Middle frontal gyrus (tissue), 1 donor: ENCODE measurements around the gene NR2F6.

Experiments
- DNase-seq: peaks from one replicate; pipeline ENCODE4 v3.0.0-alpha.2; 2015; ENCODE audit warnings: low spot score; ENCODE audit errors: extremely low spot score

NR2F6 gene

GRCh38 chr19:17240062-17240752 lies 5.5 kb downstream of the NR2F6 start:
- no peak for DNase-seq

DNA sequence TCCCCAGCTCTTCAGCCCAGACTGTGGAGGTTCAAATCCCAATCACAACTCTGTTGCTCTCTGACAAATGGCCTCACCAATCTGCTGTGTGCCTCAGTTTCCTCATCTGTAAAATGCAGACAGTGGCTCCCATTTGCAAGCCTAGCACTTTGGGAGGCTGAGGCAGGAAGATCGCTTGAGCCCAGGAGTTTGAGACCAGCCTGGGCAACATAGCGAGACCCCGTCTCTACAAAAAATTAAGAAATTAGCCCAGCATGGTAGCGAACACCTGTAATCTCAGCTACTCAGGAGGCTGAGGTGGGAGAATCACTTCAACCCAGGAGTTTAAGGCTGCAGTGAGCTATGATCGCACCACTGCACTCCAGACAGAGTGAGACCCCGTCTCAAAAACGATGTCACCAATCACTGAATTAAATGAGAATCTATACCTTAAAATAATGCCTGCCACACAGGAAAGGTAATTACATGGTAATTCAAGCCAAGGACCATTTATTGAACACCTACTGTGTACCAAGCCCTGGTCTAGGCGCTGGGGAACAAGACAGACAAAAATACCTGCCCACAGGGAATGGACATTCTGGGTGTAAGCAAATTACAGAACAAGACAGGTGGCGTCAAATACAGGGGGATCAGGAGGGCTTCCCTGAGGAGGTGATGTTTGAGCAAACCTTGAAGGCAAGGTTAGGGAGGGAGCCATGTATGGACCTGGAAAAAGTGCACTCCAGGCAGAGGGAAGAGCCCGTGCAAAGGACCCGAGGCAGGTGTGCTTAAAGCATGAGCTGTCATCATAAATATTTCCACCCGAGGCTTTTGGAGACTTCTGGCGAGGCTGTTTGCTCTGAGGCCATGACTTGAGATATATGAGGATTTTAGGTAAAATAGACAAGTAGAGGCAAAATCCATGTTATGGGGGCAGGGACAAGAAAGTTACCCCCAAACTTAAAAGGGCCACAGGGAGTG lies 7.7 kb downstream of the NR2F6 start:
- no peak for DNase-seq

- no peak for DNase-seq
These were observed 8.7 kb downstream of the NR2F6 start for GRCh38 chr19:17236811-17237543.

- no peak for DNase-seq
These were observed 9.5 kb downstream of the NR2F6 start for GRCh38 chr19:17235971-17236777.

- peak; percentile 61 for DNase-seq
These were observed 10.3 kb downstream of the NR2F6 start for GRCh38 chr19:17235300-17235970.

- DNase-seq, result no peak
These were observed 10.8 kb downstream of the NR2F6 start for GRCh38 chr19:17234911-17235299.

GRCh38 chr19:17232258-17232657 lies 13.5 kb downstream of the NR2F6 start:
- DNase-seq, result no peak

DNA sequence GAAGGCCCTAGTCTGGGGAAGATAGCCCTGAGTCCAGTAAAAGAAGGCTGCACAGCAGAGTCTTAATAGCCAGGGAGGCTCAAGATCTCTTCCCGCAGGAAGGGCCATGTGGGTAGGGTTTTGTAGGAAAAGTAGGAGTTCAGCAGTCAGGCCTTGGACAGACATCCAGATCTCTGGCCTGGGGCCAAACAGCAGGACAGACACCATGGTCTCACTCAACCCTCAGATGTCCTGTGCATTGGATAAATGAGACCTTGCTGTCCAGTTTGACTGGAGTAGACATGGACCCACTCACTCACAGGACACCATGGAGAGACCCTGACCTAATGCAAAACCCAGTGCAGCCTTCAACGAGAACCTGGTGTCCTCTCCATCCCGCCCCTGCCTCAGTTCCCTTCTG lies 15.8 kb downstream of the NR2F6 start:
- no peak for DNase-seq

DNA sequence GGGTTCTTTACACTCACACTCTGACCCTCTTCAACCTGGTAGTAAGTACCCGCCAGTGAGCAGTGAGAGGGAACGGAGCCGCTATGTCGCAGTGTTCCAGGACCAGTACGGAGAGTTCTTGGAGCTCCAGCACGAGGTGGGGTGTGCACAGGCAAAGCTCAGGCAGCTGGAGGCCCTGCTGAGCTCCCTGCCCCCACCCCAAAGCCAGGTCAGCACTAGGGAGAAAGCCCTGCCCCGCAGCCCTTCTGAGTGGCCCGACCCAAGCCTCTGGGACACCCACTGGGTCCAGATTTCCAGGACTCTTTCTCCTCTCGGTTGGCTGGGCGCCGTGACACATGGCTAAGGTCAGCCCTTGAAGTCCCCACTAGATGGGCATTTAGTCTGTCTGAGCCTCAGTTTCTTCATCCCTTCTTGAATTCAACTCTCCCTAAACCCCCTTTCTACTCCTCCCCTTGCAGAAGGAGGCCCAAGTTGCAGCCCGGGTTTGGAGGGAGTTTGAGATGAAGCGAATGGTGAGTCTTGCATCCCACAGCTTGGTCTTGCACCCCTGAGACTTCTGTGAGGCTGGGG lies 17.8 kb downstream of the NR2F6 start:
- DNase-seq, result no peak

GRCh38 chr19:17226002-17226933 lies 19.5 kb downstream of the NR2F6 start, which contains the start of gene OCEL1:
OCEL1 (plus strand) TSS chr19:17226226; CDS start chr19:17226248, 22 bp downstream.
- peak; percentile 97 for DNase-seq

DNA sequence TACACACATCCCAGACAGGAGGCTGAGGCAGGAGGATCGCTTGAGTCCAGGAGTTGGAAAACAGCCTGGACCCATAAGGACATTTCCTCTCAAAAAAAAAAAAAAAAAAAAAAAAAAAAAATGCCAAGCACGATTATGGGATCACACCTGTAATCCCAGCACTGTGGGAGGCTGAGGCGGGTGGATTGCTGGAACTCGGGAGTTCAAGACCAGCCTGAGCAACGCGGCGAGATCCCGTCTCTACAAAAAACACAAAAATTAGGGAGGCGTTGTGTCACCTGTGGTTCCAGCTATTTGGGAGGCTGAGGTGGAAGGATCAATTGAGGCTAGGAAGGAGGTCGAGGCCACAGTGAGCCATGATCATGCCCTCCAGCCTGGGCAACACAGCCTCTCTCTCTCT lies 20.7 kb downstream of the NR2F6 start:
- no peak for DNase-seq

DNA sequence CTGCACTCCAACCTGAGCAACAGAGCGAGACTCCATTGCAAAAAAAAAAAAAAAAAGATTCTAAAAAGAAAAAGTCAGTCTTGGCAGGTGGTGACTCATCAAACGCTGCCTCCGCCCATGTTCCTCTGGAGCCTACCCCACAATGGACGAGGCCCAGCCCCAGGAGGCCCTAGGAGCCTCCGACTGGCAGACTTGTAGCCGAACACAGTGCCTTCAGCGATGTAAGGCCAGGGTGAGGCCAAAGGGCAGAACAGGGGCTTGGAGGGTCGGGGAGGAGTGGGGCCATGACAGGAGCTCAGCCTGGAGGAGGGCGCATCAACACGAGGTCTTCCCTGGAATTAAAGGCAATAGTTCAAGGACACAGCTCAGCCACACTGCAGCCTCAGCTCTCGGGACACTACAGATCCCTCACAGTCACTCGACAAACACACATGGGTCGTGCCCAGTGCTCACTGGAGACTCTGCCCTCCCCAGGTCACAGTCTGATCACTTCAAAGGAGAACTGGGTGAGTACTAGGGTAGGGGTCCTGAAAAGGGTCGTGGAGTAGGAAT lies 25.4 kb downstream of the NR2F6 start:
- DNase-seq, result no peak

- no peak for DNase-seq
These were observed 26.4 kb downstream of the NR2F6 start for GRCh38 chr19:17219286-17219685.

DNA sequence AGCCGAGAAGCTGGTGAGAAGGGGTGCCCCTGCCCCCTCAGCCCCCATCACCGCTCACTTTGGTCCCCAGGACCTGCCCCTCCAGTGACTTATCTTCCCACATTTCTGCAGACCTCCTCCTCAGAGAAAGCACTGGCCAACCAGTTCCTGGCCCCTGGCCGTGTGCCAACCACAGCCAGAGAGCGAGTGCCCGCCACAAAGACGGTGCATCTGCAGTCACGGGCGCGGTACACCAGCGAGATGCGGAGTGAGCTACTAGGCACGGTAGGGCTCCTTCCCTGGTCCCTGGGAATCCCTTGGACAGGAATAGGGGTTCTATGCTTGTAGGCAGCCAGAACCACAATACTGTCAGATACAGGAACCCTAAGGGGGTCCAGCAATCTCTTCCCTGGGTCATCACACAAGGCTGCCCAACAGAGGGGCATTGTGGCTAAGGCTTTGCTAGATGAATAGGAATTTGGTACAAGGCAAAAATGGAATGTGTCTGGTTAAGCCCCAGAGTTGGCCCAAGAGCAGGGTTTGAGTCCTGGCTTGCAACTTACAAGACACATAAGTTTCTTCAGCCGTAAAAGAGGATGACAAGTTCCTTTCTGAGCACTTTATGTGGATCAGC lies 29.6 kb downstream of the NR2F6 start:
- DNase-seq, result no peak

DNA sequence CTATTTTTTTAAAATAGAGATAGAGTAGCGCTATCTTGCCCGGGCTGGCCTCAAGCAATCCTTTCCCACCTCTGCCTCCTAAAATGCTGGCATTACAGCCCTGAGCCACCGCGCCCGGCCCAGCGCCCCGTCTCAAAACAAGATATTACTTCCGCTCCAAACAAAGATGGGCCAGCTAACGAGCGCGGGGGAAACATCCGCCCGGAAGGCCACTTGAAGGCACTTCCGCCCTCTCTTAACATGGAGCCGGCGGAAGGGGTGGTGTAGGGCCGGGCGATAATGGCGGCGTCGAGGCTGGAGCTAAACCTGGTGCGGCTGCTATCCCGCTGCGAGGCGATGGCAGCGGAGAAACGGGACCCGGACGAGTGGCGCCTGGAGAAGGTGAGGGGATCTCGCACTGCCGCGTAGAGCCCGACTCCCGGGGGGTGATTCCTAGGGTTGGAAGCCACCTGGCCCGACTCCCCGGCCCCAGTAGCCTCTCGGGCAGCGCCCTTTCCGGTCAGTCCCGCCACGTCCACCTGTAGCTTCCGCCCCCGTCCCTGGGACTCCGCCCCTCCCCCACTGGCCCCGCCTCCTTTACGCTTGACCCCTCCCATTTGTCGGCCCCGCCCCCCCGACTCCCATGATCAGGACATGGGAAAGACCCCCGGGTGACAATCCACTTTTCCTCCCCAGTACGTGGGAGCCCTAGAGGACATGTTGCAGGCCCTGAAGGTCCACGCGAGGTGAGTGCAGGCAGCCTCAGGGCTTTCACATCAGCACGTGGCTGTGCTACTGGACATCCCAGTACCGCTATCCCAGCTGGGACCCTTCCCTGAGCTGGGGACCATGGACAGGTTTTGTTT lies 30.4 kb downstream of the NR2F6 start, which contains the start of gene USE1:
Gene USE1, plus strand, starts transcription at position 231 of the 845 bp plus-strand sequence. Its CDS starts 49 bp downstream, at position 280.
- DNase-seq, result peak; percentile 89

DNA sequence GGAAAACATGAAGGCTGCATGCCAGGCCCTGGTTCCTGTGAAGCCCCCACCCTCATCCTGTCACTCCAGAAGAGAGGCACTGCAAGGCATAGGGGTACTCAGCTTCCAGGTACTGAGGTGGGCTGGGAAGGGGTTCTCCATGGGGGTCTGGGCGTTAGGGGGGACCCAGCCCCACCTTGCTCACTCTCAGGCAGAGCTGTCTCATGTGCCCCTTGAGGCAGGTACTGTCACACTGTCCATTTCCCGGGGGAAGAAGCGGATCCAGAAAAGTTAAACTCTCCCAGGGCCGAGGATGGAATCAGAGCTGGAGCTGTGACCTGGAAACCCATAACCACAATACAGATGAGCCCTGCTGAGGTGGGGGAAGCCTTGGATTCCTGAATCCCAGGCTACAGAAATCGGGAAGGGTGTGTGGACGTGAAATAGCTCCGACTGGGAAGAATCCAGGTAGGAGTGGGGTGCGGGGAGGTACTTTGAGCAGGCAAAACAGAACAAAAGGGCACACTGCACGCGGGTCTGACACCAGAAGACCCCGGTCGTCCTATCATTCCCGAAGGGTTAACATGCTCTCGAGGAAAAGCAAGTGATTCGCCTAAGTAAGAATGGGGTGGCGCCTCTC lies 31.1 kb downstream of the NR2F6 start:
- DNase-seq, result no peak

- DNase-seq, result no peak
These were observed 32.4 kb downstream of the NR2F6 start for GRCh38 chr19:17213334-17213733.
